ENCODE results near the gene MAGIX.

DNA sequence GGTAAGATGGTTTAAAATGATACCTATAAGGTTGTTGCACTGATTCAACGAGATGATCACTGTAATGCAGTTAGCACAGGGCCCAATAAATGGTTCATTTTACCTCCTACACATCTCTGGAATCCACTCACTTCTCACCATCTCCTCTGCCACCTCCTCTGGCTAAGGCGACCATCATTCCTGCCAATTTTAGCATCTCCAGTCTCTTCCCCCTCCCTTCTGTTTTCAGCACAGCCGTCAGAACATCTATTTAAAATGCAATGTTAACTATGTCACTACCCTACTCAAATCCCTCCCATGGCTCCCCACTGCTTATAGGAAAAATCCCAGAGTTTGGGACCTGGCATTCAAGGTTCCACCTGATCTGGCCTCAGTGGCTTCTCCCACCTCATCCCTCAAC, 41.0 kb downstream of the MAGIX start:
- TF ChIP-seq, protein P1, sequence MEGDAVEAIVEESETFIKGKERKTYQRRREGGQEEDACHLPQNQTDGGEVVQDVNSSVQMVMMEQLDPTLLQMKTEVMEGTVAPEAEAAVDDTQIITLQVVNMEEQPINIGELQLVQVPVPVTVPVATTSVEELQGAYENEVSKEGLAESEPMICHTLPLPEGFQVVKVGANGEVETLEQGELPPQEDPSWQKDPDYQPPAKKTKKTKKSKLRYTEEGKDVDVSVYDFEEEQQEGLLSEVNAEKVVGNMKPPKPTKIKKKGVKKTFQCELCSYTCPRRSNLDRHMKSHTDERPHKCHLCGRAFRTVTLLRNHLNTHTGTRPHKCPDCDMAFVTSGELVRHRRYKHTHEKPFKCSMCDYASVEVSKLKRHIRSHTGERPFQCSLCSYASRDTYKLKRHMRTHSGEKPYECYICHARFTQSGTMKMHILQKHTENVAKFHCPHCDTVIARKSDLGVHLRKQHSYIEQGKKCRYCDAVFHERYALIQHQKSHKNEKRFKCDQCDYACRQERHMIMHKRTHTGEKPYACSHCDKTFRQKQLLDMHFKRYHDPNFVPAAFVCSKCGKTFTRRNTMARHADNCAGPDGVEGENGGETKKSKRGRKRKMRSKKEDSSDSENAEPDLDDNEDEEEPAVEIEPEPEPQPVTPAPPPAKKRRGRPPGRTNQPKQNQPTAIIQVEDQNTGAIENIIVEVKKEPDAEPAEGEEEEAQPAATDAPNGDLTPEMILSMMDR (IDR thresholded peaks at IDR 0.05) = no peak
- TF ChIP-seq POLR2A (IDR thresholded peaks at IDR 0.05) = no peak

Data from testis (tissue), 2 donors.